H9 (cell line): Measurements from ENCODE around the gene RRP9. TPM values are rescaled to one million over a fixed set of nuclear protein-coding genes. Genes with fewer than 3 reads are reported as not detected.

Experiments used
- DNase-seq: peaks from one replicate; pipeline ENCODE4 v3.0.0-alpha.2; 2017
- H2AFZ ChIP-seq: one replicate; pipeline ENCODE4 v1.6.1; 2013; ENCODE audit warnings: mild to moderate bottlenecking, low read length, control low read depth, moderate library complexity
- H2AK5ac ChIP-seq: 2 replicates; pipeline ENCODE4 v1.6.1; 2013; ENCODE audit warnings: low read length, control low read depth, mixed read lengths; ENCODE audit not compliant: insufficient read length
- H2BK120ac ChIP-seq: one replicate; pipeline ENCODE4 v1.6.1; 2013; ENCODE audit warnings: low read depth, mild to moderate bottlenecking, low read length, control low read depth, inconsistent platforms; ENCODE audit not compliant: poor library complexity, severe bottlenecking
- H2BK12ac ChIP-seq: 2 replicates; pipeline ENCODE4 v1.6.1; 2013; ENCODE audit warnings: low read length, control low read depth, mixed read lengths, low read depth; ENCODE audit not compliant: insufficient read length
- H2BK15ac ChIP-seq: 2 replicates; pipeline ENCODE4 v1.6.1; 2013; ENCODE audit warnings: low read depth, low read length, control low read depth
- H2BK20ac ChIP-seq: one replicate; pipeline ENCODE4 v1.6.1; 2013; ENCODE audit warnings: low read depth, mild to moderate bottlenecking, low read length, control low read depth, inconsistent platforms; ENCODE audit not compliant: poor library complexity, severe bottlenecking
- H2BK5ac ChIP-seq: 2 replicates; pipeline ENCODE4 v1.6.1; 2013; ENCODE audit warnings: low read length, control low read depth, mixed read lengths; ENCODE audit not compliant: insufficient read length
- H3K14ac ChIP-seq: 2 replicates; pipeline ENCODE4 v1.6.1; 2013; ENCODE audit warnings: low read length, control low read depth; ENCODE audit not compliant: insufficient read depth
- H3K18ac ChIP-seq: 2 replicates; pipeline ENCODE4 v1.6.1; 2013; ENCODE audit warnings: low read depth, mild to moderate bottlenecking, mixed read lengths, low read length, control low read depth; ENCODE audit not compliant: insufficient read length
- H3K23ac ChIP-seq: 2 replicates; pipeline ENCODE4 v1.6.1; 2013; ENCODE audit warnings: low read length, control low read depth, mixed read lengths, low read depth; ENCODE audit not compliant: insufficient read length
- H3K23me2 ChIP-seq: 2 replicates; pipeline ENCODE4 v1.6.1; 2013; ENCODE audit warnings: low read depth, mild to moderate bottlenecking, mixed read lengths, low read length, control low read depth; ENCODE audit not compliant: insufficient read length, poor library complexity, severe bottlenecking
- H3K27ac ChIP-seq: 2 replicates; pipeline ENCODE4 v1.5.1; 2013; ENCODE audit warnings: low read length, control low read depth, mixed read lengths, low read depth; ENCODE audit not compliant: insufficient read length
- H3K27me3 ChIP-seq: 2 replicates; pipeline ENCODE4 v1.6.1; 2013; ENCODE audit warnings: low read length, control low read depth, inconsistent platforms; ENCODE audit not compliant: insufficient read depth
- H3K4ac ChIP-seq: 2 replicates; pipeline ENCODE4 v1.6.1; 2013; ENCODE audit warnings: low read depth, mild to moderate bottlenecking, control low read depth, inconsistent platforms, low read length, moderate library complexity
- H3K4me1 ChIP-seq: 2 replicates; pipeline ENCODE4 v1.6.1; 2013; ENCODE audit warnings: low read length, control low read depth, inconsistent platforms; ENCODE audit not compliant: insufficient read depth
- H3K4me2 ChIP-seq: 2 replicates; pipeline ENCODE4 v1.6.1; 2013; ENCODE audit warnings: low read length, control low read depth, mixed read lengths; ENCODE audit not compliant: insufficient read length, insufficient read depth
- H3K56ac ChIP-seq: 2 replicates; pipeline ENCODE4 v1.6.1; 2013; ENCODE audit warnings: low read depth, mild to moderate bottlenecking, mixed read lengths, low read length, control low read depth; ENCODE audit not compliant: insufficient read length
- H3K79me1 ChIP-seq: 2 replicates; pipeline ENCODE4 v1.6.1; 2013; ENCODE audit warnings: low read depth, mild to moderate bottlenecking, moderate library complexity, low read length, control low read depth, inconsistent platforms; ENCODE audit not compliant: insufficient read depth, poor library complexity, severe bottlenecking
- H3K79me2 ChIP-seq: 2 replicates; pipeline ENCODE4 v1.6.1; 2013; ENCODE audit warnings: low read length, control low read depth, inconsistent platforms; ENCODE audit not compliant: insufficient read depth
- H3K9ac ChIP-seq: 2 replicates; pipeline ENCODE4 v1.6.1; 2013; ENCODE audit warnings: low read length, control low read depth, mixed read lengths; ENCODE audit not compliant: insufficient read length; ENCODE audit errors: extremely low read depth
- H3K9me3 ChIP-seq: one replicate; pipeline ENCODE4 v1.6.1; 2013; ENCODE audit warnings: low read depth, low read length, inconsistent platforms; ENCODE audit not compliant: control insufficient read depth
- H3T11ph ChIP-seq: one replicate; pipeline ENCODE4 v1.6.1; 2013; ENCODE audit warnings: mild to moderate bottlenecking, low read length, control low read depth, inconsistent platforms
- H4K20me1 ChIP-seq: one replicate; pipeline ENCODE4 v1.6.1; 2013; ENCODE audit not compliant: control insufficient read depth, insufficient read length, insufficient read depth
- H4K5ac ChIP-seq: 2 replicates; pipeline ENCODE4 v1.6.1; 2013; ENCODE audit warnings: low read depth, mild to moderate bottlenecking, mixed read lengths, low read length, control low read depth; ENCODE audit not compliant: insufficient read length
- H4K8ac ChIP-seq: replicated peaks from 2 replicates; pipeline ENCODE4 v1.6.1; 2013; ENCODE audit warnings: low read length, control low read depth, mixed read lengths, low read depth; ENCODE audit not compliant: insufficient read length
- H4K91ac ChIP-seq: 2 replicates; pipeline ENCODE4 v1.6.1; 2013; ENCODE audit warnings: low read depth, mild to moderate bottlenecking, moderate library complexity, mixed read lengths, low read length, control low read depth; ENCODE audit not compliant: insufficient read length
- H3K27ac Mint-ChIP-seq, 3 experiments: 2 replicates in 2 of 3; 3 replicates in 1 of 3; pipeline ENCODE4 v1.8.0; 2020 to 2021; ENCODE audit warnings: mixed read lengths in 3 of 3, mild to moderate bottlenecking in 1 of 3, moderate library complexity in 1 of 3
- H3K27me3 Mint-ChIP-seq: 2 replicates; pipeline ENCODE4 v1.8.0; 2021; ENCODE audit warnings: low read depth, mild to moderate bottlenecking, moderate library complexity, mixed read lengths
- H3K36me3 Mint-ChIP-seq, 3 experiments: 2 replicates in 2 of 3; 3 replicates in 1 of 3; pipeline ENCODE4 v1.8.0; 2020 to 2021; ENCODE audit warnings: low read depth in 3 of 3, mixed read lengths in 3 of 3; ENCODE audit not compliant: insufficient read depth in 1 of 3
- H3K4me1 Mint-ChIP-seq, 2 experiments: 2 replicates each; pipeline ENCODE4 v1.8.0; 2020; ENCODE audit warnings: mixed read lengths in 2 of 2
- H3K4me3 Mint-ChIP-seq, 2 experiments: 2 replicates in 1 of 2; 3 replicates in 1 of 2; pipeline ENCODE4 v1.8.0; 2020 to 2021; ENCODE audit warnings: mild to moderate bottlenecking in 2 of 2, mixed read lengths in 2 of 2, moderate library complexity in 1 of 2
- H3K9me3 Mint-ChIP-seq, 2 experiments: 2 replicates in 1 of 2; 3 replicates in 1 of 2; pipeline ENCODE4 v1.8.0; 2020; ENCODE audit warnings: mild to moderate bottlenecking in 2 of 2, mixed read lengths in 2 of 2, moderate library complexity in 1 of 2
- WGBS: extraction: QIAGEN DNeasy Blood & Tissue Kit; methylation state at CpG from one replicate; pipeline ENCODE4 v1.1.7; 2013; ENCODE audit warnings: missing lambda C conversion rate, low lambda C conversion rate, mixed read lengths; ENCODE audit not compliant: insufficient read length; ENCODE audit errors: extremely low coverage; 5-methylcytosine and 5-hydroxymethylcytosine counted together
- total RNA-seq: library from RNA; stranded (reverse); gene quantifications from 2 replicates; pipeline ENCODE4 v1.2.1, GENCODE V29; 2021
- TF ChIP-seq, protein P1 (sequence below): fragments of 200-600 bp; sonication (generic); conservative IDR thresholded peaks from 3 replicates; pipeline ENCODE4 v1.8.0; 2021; ENCODE audit warnings: antibody characterized with exemption, mild to moderate bottlenecking

Gene RRP9
- total RNA-seq, 1 experiment from 2014 or later = 64.0 TPM

DNA sequence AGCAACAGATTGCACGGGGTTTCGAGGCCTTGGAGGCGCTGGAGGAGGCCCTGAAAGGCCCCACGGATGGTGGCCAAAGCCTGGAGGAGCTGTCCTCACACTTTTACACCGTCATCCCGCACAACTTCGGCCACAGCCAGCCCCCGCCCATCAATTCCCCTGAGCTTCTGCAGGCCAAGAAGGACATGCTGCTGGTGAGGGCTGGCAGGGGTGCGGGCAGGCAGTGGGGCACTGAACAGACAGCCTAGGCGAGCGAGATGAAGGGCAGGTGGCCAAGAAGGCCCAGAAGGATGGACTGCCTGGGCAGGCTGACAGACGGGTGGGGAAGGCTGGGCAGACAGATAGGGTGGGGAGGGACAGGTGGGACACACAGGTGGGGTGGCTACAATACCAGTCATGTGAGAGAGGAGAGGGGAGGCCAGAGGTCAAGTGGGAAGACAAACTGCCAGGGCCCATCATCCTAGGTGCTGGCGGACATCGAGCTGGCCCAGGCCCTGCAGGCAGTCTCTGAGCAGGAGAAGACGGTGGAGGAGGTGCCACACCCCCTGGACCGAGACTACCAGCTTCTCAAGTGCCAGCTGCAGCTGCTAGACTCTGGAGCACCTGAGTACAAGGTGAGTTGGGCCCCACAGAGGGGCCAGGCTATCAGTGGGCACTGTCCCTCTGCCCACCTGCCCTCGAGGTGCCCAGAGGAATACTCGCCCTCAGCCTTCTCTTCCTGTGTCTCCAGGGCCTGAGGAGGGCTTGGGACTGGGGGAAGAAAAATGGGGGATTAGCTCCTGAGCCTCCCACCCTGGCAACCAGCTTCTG, 3.5 kb upstream of the RRP9 start:
- H3K4me2 ChIP-seq = no peak overlapping the region
- H3K9me3 Mint-ChIP-seq = no peaks in the 10 kb centered on the region
- no peak overlapping the region for H2BK120ac ChIP-seq
- no peaks in the 10 kb centered on the region for H3K9me3 ChIP-seq
- WGBS = no CpG with 5 or more reads among the region's 18 CpGs
- peaks cover 74% of the 10 kb centered on the region for H3K27me3 Mint-ChIP-seq
- no peak overlapping the region for H3K27ac Mint-ChIP-seq
- H3K23me2 ChIP-seq = peaks cover 16% of the 10 kb centered on the region
- H2BK12ac ChIP-seq = no peak overlapping the region
- no peaks in the 10 kb centered on the region for H3K27me3 ChIP-seq
- TF ChIP-seq, protein P1, sequence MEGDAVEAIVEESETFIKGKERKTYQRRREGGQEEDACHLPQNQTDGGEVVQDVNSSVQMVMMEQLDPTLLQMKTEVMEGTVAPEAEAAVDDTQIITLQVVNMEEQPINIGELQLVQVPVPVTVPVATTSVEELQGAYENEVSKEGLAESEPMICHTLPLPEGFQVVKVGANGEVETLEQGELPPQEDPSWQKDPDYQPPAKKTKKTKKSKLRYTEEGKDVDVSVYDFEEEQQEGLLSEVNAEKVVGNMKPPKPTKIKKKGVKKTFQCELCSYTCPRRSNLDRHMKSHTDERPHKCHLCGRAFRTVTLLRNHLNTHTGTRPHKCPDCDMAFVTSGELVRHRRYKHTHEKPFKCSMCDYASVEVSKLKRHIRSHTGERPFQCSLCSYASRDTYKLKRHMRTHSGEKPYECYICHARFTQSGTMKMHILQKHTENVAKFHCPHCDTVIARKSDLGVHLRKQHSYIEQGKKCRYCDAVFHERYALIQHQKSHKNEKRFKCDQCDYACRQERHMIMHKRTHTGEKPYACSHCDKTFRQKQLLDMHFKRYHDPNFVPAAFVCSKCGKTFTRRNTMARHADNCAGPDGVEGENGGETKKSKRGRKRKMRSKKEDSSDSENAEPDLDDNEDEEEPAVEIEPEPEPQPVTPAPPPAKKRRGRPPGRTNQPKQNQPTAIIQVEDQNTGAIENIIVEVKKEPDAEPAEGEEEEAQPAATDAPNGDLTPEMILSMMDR = no peak
- H3K14ac ChIP-seq = no peak overlapping the region
- no peak overlapping the region for H2BK15ac ChIP-seq
- DNase-seq = no peak
- H3K79me2 ChIP-seq = peaks cover 9% of the 10 kb centered on the region
- H4K5ac ChIP-seq = no peak overlapping the region
- 0 out of 2 replicates have a peak, but pooled peaks cover 2% of the 10 kb centered on the region for H3K4me1 ChIP-seq
- no peak overlapping the region for H3K18ac ChIP-seq
- no peak overlapping the region for H3K23ac ChIP-seq
- no peak overlapping the region for H3K4ac ChIP-seq
- no peak overlapping the region for H4K8ac ChIP-seq
- H2AK5ac ChIP-seq = no peak overlapping the region
- peaks cover 8% of the 10 kb centered on the region for H3K79me1 ChIP-seq
- H3K4me3 Mint-ChIP-seq = no peak overlapping the region
- H3K4me1 Mint-ChIP-seq = peaks cover 13 to 15% of the 10 kb centered on the region in 2 experiments
- H3K56ac ChIP-seq = no peak overlapping the region
- H4K20me1 ChIP-seq = peaks cover 6% of the 10 kb centered on the region
- no peak overlapping the region for H3T11ph ChIP-seq
- no peak overlapping the region for H2AFZ ChIP-seq
- H2BK20ac ChIP-seq = no peak overlapping the region
- H3K9ac ChIP-seq = no peak overlapping the region
- H3K27ac ChIP-seq = no peak overlapping the region
- H2BK5ac ChIP-seq = no peak overlapping the region
- H3K36me3 Mint-ChIP-seq = peaks cover 3 to 7% (median 7%) of the 10 kb centered on the region in 3 experiments; a peak in 6 of 7 replicates
- H4K91ac ChIP-seq = no peak overlapping the region
